ENCODE measurements around the gene NTMT2.
"Not testable (repeated sequence)": the region's sequence is repeated elsewhere in the genome, so short reads cannot be mapped to it uniquely, and the experiment has no call there.

NTMT2 gene

GRCh38 chr1:170145770-170146676, at the start of gene NTMT2:
Gene NTMT2, plus strand, starts transcription at chr1:170145959. Its CDS starts 149 bp downstream, at chr1:170146108.
- DNase-seq (ENCODE audit: low read depth in 2 of 2), result no peak

GRCh38 chr1:170095976-170096748, 49.6 kb upstream of the NTMT2 start:
- no peak for DNase-seq (ENCODE audit: low read depth in 2 of 2)

DNA sequence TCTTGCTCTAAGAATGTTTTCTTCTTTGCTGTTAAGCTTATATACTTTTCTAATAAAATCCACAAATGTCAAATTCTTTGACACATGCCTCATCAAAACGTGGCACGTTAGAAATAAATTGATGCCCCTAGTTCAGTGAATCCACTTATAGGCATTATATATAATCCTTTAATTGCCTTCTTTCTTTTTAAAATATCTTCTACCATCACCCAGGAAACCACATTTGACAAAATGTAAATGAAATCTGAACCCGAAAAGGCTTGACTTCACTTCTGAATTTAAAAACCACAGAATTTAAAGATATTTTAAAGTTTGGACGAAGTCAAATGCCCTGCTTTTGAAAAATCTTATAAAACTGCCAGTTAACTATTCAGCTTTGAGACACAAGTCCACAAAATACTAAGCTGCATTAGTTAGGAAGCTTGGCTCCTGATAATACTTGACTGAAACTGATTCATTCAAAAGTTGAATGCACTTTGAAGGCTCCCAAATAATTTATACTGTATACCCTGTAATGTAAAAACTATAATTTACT, 48.9 kb upstream of the NTMT2 start:
- DNase-seq (ENCODE audit: low read depth in 2 of 2), result no peak

GRCh38 chr1:170097449-170097948, 48.3 kb upstream of the NTMT2 start:
- no peak for DNase-seq (ENCODE audit: low read depth in 2 of 2)

GRCh38 chr1:170113140-170113539, 32.6 kb upstream of the NTMT2 start:
- not testable (repeated sequence) for DNase-seq (ENCODE audit: low read depth in 2 of 2)

DNA sequence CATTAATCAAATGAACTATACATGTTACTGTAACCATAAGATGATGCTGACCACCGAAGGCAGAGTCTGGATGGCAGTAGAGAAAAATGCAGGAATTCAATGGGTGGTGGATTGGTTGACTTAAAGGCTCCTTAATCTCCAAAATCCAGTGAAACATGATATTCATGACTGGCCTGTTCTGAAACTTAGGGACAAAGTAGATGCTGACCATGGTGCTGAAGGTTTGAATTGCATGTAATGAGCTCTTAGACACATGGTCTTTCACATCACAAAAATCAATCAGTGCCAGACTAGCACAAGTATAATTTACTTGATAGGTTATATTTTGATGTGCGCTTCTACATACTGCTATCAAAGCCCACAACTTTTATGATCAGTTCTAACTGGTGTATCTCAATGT, 30.9 kb upstream of the NTMT2 start:
- no peak for DNase-seq (ENCODE audit: low read depth in 2 of 2)

DNA sequence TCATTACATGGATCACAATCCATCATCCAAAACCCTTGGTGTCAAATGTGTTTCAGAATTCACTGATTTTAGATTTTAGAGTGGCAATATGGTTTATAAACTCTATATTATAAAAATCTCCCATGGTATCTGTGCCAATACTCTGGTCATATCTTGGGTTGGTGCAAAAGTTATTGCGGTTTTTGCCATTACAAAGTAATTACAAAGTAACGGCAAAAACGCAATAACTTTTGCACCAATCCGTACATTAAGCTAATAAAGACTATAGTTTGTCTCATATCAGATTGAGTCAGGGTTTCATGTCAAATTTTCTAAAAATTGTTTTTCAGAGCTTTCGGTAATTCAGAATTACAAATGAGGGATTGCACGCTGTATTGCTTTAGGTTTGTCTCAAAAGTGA, 23.4 kb upstream of the NTMT2 start:
- no peak for DNase-seq (ENCODE audit: low read depth in 2 of 2)

- no peak for DNase-seq (ENCODE audit: low read depth in 2 of 2)
These were observed 20.5 kb upstream of the NTMT2 start for GRCh38 chr1:170125269-170125668.

GRCh38 chr1:170126696-170127095, 19.1 kb upstream of the NTMT2 start:
- DNase-seq (ENCODE audit: low read depth in 2 of 2), result no peak

- no peak for DNase-seq (ENCODE audit: low read depth in 2 of 2)
These were observed 14.3 kb upstream of the NTMT2 start for GRCh38 chr1:170131450-170131849.

DNA sequence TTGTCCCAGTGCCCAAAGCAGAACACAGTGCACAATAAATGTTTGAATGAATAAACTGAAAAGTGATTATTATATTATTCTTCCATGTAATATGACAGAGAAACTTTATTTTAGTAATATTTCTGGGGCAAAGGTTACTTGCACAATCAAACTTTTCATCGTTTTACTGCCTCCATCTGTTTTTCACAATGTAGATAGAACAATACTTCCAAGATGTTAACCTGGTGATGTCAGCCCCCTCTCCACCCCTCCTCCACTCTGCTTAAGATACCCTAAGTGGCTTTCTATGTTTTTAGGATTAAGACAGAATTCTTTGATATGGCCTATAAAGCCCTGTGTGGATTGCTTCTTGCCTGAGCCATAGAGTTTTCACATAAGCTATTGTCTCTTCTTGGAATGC, 13.8 kb upstream of the NTMT2 start:
- no peak for DNase-seq (ENCODE audit: low read depth in 2 of 2)

- DNase-seq (ENCODE audit: low read depth in 2 of 2), result no peak
These were observed 11.8 kb upstream of the NTMT2 start for GRCh38 chr1:170133766-170134495.

DNA sequence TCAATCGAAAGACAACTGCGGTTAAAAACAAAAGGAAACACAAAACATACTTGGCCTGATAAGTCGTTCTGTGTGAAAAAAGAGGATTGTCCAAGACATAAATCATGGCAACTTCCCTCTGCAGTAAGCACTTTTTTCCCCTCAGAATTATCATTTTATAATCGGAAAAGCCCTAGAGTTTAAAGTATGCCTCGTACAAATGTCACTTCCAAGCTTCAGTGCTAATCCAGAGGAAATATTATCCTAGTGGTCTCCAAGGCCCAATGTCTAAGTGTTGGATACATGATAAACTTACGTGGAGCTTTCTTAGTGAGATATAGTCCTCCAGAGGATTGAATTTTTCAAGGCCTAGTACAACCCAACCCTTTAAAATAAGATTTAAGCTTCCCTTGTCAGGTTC, 11.2 kb upstream of the NTMT2 start:
- no peak for DNase-seq (ENCODE audit: low read depth in 2 of 2)

GRCh38 chr1:170140371-170140770, 5.4 kb upstream of the NTMT2 start:
- no peak for DNase-seq (ENCODE audit: low read depth in 2 of 2)

DNA sequence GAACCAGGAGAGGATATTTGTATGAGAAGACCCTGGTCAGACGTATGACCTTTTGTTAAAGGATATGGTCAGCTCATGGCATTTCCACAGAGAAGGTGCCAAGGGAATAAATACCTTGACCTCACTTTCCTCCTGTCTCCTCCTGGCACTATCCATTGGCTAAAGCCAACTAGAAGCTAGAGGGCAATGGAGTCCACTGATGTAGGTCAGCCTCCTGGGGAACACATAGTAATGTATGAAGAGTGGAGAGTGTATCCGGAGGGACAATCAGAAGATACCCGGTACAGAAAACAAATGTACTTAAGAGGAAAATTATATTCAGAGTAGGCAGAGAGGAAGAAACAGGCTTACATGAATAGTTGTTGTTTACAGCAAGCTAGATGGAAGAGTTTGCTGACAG, 698 bp upstream of the NTMT2 start:
- no peak for DNase-seq (ENCODE audit: low read depth in 2 of 2)

DNA sequence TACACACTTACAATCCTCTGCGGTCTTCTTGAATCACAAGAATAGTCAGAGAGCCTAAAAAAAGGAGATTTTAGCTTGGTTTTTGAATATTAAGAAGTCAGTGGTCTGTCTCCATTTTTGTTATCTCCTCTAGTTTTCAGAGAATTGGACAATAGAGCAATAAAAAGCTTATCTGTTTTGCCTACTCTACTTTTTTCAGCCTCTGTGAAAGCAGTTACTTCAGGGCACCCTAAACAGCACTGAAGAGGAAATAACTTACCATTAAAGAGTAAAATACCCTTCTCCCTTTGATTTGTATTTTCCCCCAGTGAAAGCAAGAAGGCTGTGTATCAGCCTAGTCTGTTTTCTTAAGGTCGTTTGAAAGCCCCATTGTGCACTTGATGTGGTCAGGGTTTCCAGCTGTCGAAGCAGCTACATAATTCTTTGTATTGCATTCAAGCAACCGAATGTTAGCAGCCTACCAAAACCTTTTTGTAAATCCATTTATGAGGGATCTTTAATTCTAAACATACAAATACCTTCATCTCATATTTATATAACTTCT, 1.0 kb downstream of the NTMT2 start:
- no peak for DNase-seq (ENCODE audit: low read depth in 2 of 2)

DNA sequence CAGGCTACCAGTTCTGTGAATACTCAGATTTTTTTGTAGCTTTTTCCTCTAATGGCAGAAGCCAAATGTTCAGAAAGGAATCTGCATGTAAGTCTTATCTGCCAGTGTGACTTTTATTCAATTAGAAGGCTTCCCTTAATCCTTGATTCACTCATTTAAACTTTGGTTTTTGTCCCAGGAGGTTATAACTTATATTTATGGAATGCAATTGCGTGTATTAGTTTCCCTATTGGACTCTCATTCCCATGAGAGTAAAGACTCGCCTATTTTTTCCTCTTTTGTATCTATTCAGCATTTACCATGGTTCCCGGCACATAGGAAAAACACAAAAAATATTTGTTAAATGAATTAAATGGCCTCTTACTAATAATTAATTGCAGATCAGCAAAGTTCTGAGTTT, 3.5 kb downstream of the NTMT2 start:
- no peak for DNase-seq (ENCODE audit: low read depth in 2 of 2)

DNA sequence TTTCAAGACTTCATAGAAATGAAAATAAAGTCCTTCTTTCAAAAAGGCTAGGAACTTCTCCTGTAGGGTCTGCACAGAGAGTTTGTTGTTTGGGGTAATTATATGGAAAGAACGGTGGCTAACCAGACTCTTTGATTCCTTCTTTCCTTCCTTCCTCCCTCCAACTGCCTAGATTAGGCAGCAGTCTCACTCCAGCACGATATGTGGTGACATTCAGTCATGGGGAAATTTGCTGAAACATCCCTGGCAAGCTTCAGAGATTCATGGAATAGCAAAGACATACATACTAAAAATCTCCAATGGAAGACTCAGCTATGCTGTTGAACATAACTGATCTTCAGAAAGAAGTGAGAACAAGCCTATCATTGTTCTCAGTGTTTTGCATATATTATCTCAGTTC, 4.3 kb downstream of the NTMT2 start:
- DNase-seq (ENCODE audit: low read depth in 2 of 2), result no peak

DNA sequence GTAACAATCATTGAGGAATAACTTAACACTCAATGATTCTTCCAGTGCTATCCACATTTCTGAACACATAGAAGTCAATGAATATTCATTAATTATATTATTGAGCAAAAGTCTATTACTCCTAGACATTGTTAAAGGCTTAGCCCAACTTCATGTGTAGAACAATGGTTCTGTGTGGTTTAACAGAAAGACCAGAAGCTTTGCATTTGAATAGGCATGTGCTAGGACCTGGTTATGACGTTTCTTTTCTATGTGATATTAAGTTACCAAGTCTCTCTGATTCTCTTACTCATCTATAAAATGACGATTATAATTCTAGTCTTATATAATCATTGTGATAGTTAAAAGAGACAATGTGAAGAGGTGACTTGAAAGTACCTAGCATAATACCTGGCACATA, 5.2 kb downstream of the NTMT2 start:
- no peak for DNase-seq (ENCODE audit: low read depth in 2 of 2)

DNA sequence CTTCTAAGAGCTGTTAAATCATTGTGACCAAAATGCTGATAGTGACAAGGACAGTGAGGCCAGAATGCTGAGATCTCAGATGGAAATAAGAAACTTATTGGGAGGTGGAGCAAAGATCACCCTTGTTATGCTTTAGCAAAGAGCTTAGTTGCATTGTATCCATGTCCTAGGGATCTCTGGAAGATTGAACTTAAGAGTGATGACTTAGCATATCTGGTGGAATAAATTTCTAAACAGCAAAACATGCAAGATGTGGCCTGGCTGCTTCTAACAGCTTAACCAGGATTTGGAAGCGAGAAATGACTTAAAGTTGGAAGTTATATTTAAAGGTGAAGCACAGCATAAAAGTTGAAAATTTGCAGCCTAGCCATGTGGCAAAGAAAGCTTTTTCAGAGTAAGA, 7.7 kb downstream of the NTMT2 start:
- DNase-seq (ENCODE audit: low read depth in 2 of 2), result no peak

DNA sequence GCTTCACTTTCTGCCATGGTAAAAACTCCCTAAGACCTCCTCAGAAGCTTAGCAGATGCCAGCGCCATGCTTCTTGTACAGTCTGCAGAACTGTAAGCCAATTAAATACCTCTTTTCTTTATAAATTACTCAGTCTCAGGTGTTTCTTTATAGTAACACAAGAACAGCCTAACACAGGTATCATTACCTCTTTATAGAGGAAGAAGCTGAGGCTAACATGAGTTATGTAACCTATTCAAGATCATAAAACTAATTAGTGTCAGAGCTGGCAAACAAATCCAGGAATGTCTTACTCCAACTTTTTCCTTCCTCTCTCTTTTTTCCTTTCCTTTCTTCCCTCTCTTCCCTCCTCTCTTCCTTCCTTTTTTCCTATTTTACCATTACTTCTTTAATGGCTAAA, 9.3 kb downstream of the NTMT2 start:
- no peak for DNase-seq (ENCODE audit: low read depth in 2 of 2)

- no peak for DNase-seq (ENCODE audit: low read depth in 2 of 2)
These were observed 10.8 kb downstream of the NTMT2 start for GRCh38 chr1:170156594-170156993.
